ENCODE measurements around the gene CPT1B. TPM values are rescaled to one million over a fixed set of nuclear protein-coding genes. Genes with fewer than 3 reads are reported as not detected.
A peak's percentile ranks its signal among the peaks of the same experiment; 100 is the strongest.

The CPT1B gene
- total RNA-seq, 1 experiment from 2014 or later = 13.1 TPM

GRCh38 chr22:50546326-50547262, 31.6 kb downstream of the CPT1B start:
- Histone ChIP-seq H3K79me2 (ENCODE audit: low read length) (no peaks in the 10 kb centered on the region), H3K4me2 (ENCODE audit: low read length) (no peak overlapping the region), H3K9me3 (ENCODE audit: low read length) (no peaks in the 10 kb centered on the region), H3F3A (ENCODE audit: low read length, unreplicated experiment) (no peaks in the 10 kb centered on the region), H4K20me1 (ENCODE audit: low read length) (no peaks in the 10 kb centered on the region), H3K36me3 (ENCODE audit: low read depth, low read length) (no peaks in the 10 kb centered on the region), H3K9me2 (replicated peaks; ENCODE audit: low read length) (no peaks in the 10 kb centered on the region), H3K27me3 (ENCODE audit: low read length) (no peaks in the 10 kb centered on the region), H3K4me1 (ENCODE audit: insufficient read depth, low read length) (no peaks in the 10 kb centered on the region), H3K4me3 (ENCODE audit: low read length) (no peak overlapping the region), H3K27ac (ENCODE audit: low read length) (no peak overlapping the region), H3K9ac (ENCODE audit: low read length) (no peak overlapping the region), H2AFZ (ENCODE audit: low read length) (no peak overlapping the region)
- no peak for ATAC-seq
- POLR2A ChIA-PET (ENCODE audit: unreplicated experiment) = no interaction called here
- DNase-seq = no peak
- BruUV-seq (replicated peaks) = no TSS peak
- CTCF ChIA-PET = no interaction called here
- intact Hi-C loops (cut with micrococcal nuclease) = no loop called here
- no peak for TF ChIP-seq EZH2 (IDR thresholded peaks at IDR 0.05; ENCODE audit: low read length, unreplicated experiment)
- no peak for TF ChIP-seq CTCF (conservative IDR thresholded peaks at IDR 0.05; ENCODE audit: low read depth, low read length)
- TF ChIP-seq EZH2phosphoT487 (IDR thresholded peaks at IDR 0.05; ENCODE audit: borderline replicate concordance, low read length) = no peak

- no peaks in the 10 kb centered on the region for H3K36me3 ChIP-seq (ENCODE audit: low read depth, low read length)
- no peak within 1 kb of the TSS for H3K27ac ChIP-seq (ENCODE audit: low read length)
- H3K79me2 ChIP-seq (ENCODE audit: low read length) = no peaks in the 10 kb centered on the region
- no peaks in the 10 kb centered on the region for H3F3A ChIP-seq (ENCODE audit: low read length, unreplicated experiment)
- BruUV-seq (replicated peaks) = TSS peak; percentile 39
- TF ChIP-seq CTCF (conservative IDR thresholded peaks at IDR 0.05; ENCODE audit: low read depth, low read length) = no peak
- TF ChIP-seq EZH2 (IDR thresholded peaks at IDR 0.05; ENCODE audit: low read length, unreplicated experiment) = no peak
- TF ChIP-seq EZH2phosphoT487 (IDR thresholded peaks at IDR 0.05; ENCODE audit: borderline replicate concordance, low read length) = no peak
- CTCF ChIA-PET = no interaction called here
- no peak for ATAC-seq
- no peaks in the 10 kb centered on the region for H3K9me3 ChIP-seq (ENCODE audit: low read length)
- POLR2A ChIA-PET (ENCODE audit: unreplicated experiment) = no interaction called here
- H2AFZ ChIP-seq (ENCODE audit: low read length) = no peak within 1 kb of the TSS
- DNase-seq = no peak
- no peak within 1 kb of the TSS for H3K4me3 ChIP-seq (ENCODE audit: low read length)
- H3K4me1 ChIP-seq (ENCODE audit: insufficient read depth, low read length) = peaks cover 5% of the 10 kb centered on the region
- intact Hi-C loops (cut with micrococcal nuclease) = no loop called here
- H3K4me2 ChIP-seq (ENCODE audit: low read length) = no peak within 1 kb of the TSS
- no peaks in the 10 kb centered on the region for H4K20me1 ChIP-seq (ENCODE audit: low read length)
- H3K9ac ChIP-seq (ENCODE audit: low read length) = no peak within 1 kb of the TSS
- H3K27me3 ChIP-seq (ENCODE audit: low read length) = no peaks in the 10 kb centered on the region
- H3K9me2 ChIP-seq (replicated peaks; ENCODE audit: low read length) = no peaks in the 10 kb centered on the region
These were observed 32.5 kb downstream of the CPT1B start, which contains the start of gene KLHDC7B for GRCh38 chr22:50545522-50546325. TSS of gene KLHDC7B (plus strand) at chr22:50545899. CDS start at chr22:50546244, 345 bp downstream.

Measured in PC-3 (cell line).